HG03442 (cell line): ENCODE results near the gene PGLYRP1.

Experiments
- ATAC-seq: cut with Tn5 transposase; IDR thresholded peaks from one replicate; pipeline ENCODE4 v1.9.1; 2021; ENCODE audit warnings: mild to moderate bottlenecking, moderate library complexity; ENCODE audit not compliant: unreplicated experiment

The PGLYRP1 gene

GRCh38 chr19:46022431-46023310 lies at the start of gene PGLYRP1:
Gene PGLYRP1, minus strand, starts transcription at chr19:46023053. Its CDS starts 32 bp downstream, at chr19:46023021.
- no peak for ATAC-seq

GRCh38 chr19:46069806-46070341 lies 47.0 kb upstream of the PGLYRP1 start:
- ATAC-seq = no peak

- ATAC-seq = no peak
Observed at GRCh38 chr19:46068345-46069258, 45.7 kb upstream of the PGLYRP1 start.

GRCh38 chr19:46067691-46068090 lies 44.8 kb upstream of the PGLYRP1 start:
- ATAC-seq = no peak

- no peak for ATAC-seq
Observed at GRCh38 chr19:46066471-46066870, 43.6 kb upstream of the PGLYRP1 start.

GRCh38 chr19:46065486-46066071 lies 42.7 kb upstream of the PGLYRP1 start:
- ATAC-seq = no peak

GRCh38 chr19:46063201-46063600 lies 40.3 kb upstream of the PGLYRP1 start:
- ATAC-seq = no peak

- no peak for ATAC-seq
Observed at GRCh38 chr19:46060012-46060411, 37.2 kb upstream of the PGLYRP1 start.

GRCh38 chr19:46058778-46059177 lies 35.9 kb upstream of the PGLYRP1 start:
- ATAC-seq = no peak

GRCh38 chr19:46056536-46056935 lies 33.7 kb upstream of the PGLYRP1 start:
- no peak for ATAC-seq

GRCh38 chr19:46052896-46053295 lies 30.0 kb upstream of the PGLYRP1 start:
- no peak for ATAC-seq

- ATAC-seq = no peak
Observed at GRCh38 chr19:46049597-46049996, 26.7 kb upstream of the PGLYRP1 start.

GRCh38 chr19:46043519-46043918 lies 20.7 kb upstream of the PGLYRP1 start:
- ATAC-seq = no peak

GRCh38 chr19:46042252-46042883 lies 19.5 kb upstream of the PGLYRP1 start:
- no peak for ATAC-seq

GRCh38 chr19:46040952-46041500 lies 18.2 kb upstream of the PGLYRP1 start, which contains the start of gene IGFL4:
Gene IGFL4, minus strand, starts transcription at chr19:46041002. Its CDS starts 40 bp downstream, at chr19:46040962.
- ATAC-seq = no peak

GRCh38 chr19:46040125-46040524 lies 17.3 kb upstream of the PGLYRP1 start:
- no peak for ATAC-seq

GRCh38 chr19:46036744-46037128 lies 13.9 kb upstream of the PGLYRP1 start:
- ATAC-seq = no peak

- no peak for ATAC-seq
Observed at GRCh38 chr19:46035986-46036743, 13.3 kb upstream of the PGLYRP1 start.

GRCh38 chr19:46035546-46035945 lies 12.7 kb upstream of the PGLYRP1 start:
- ATAC-seq = no peak
